ENCODE data around the gene KLHL3.

GRCh38 chr5:137642091-137642490 is 93.8 kb downstream of the KLHL3 start:
- TF ChIP-seq REST (IDR thresholded peaks at IDR 0.05) (no peak), CTCF (IDR thresholded peaks at IDR 0.05; ENCODE audit: low read depth, low read length, missing input control) (no peak), SP1 (IDR thresholded peaks at IDR 0.05) (no peak), RXRA (IDR thresholded peaks at IDR 0.05) (no peak), RAD21 (IDR thresholded peaks at IDR 0.05) (no peak), ATF3 (IDR thresholded peaks at IDR 0.05) (no peak)

Measured in liver (tissue), 3 donors.